ENCODE data around the gene TRUB2. TPM values are rescaled to one million over a fixed set of nuclear protein-coding genes. Genes with fewer than 3 reads are reported as not detected.

The TRUB2 gene
- total and polyA plus RNA-seq, 2 donors (not counting 3 experiments of a cell fraction or from before 2014, with no cell fraction given): 21.1 to 39.3 TPM

DNA sequence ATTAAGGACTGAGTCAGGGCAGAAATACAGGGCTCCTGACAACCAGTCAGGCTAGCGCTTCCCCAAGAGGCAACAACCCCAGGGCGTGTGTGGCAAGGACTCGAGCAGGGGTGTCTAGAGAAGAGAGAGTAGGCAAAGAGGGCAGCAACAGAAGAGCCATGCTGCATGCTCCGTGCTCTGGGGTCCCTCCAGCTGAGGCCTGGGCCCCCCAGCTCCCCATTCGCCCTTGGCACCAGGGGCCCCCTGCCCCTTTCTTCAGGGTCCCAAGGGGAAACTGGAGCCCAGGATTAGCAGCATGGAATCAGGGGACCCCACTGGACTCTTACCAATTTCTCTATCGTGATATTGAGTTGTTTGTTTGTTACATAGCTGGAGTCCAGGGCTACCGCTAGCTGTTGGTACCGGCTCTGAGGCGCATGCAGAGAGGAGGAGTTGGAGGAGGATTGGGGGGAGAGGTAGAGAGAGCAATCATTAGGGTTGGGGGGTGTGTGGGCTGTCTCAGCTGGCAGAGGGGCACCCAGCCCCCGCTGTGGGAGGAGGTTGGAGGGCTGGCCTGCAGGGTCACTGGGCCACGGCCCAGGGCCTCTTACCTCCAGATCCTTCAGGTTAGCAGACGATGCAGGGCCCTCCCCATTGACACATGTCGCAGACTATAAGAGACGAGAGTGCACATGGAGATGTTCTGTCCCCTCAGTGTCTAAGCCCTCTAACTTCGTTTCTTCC lies 55.2 kb downstream of the TRUB2 start:
- intact Hi-C loops (cut with micrococcal nuclease) (no loop called here), dilution Hi-C loops (cut with MboI; ENCODE audit: extremely low pct_ligation_motif_present, low sequenced_read_pairs) (no loop called here)
- no peaks in the 10 kb centered on the region for H3K9me1 ChIP-seq (replicated peaks; ENCODE audit: control insufficient read depth, extremely low read depth, insufficient read depth, low read length)
- H3K27ac ChIP-seq (ENCODE audit: insufficient read depth, low read depth, low read length): no peak overlapping the region
- no peaks in the 10 kb centered on the region for H4K20me1 ChIP-seq (replicated peaks; ENCODE audit: control insufficient read depth, extremely low read depth, insufficient read depth, low read length)
- FAIRE-seq (no peak), DNase-seq (ENCODE audit: low read depth, low spot score) (no peak)
- no peak overlapping the region for H3K9ac ChIP-seq (replicated peaks; ENCODE audit: extremely low read depth, insufficient read depth, low read length)
- H3K27me3 ChIP-seq (ENCODE audit: control insufficient read depth in 2 of 2, insufficient read depth in 2 of 2, low read length in 2 of 2): no peaks in the 10 kb centered on the region
- H3K4me3 ChIP-seq (replicated peaks in 1 of 3; ENCODE audit: insufficient read depth in 1 of 3, low read depth in 1 of 3, low read length in 3 of 3): no peak overlapping the region
- H3K79me2 ChIP-seq (ENCODE audit: control insufficient read depth, insufficient read depth, low read length): no peaks in the 10 kb centered on the region
- H3K4me2 ChIP-seq (ENCODE audit: insufficient read depth, low read length): no peak overlapping the region
- TF ChIP-seq MAX (IDR thresholded peaks at IDR 0.05; ENCODE audit: insufficient read depth, insufficient read length): no peak
- CTCF ChIA-PET: interaction anchor here (0.7 kb wide), 1 partner anchor 12 kb away, joined by 4 read pairs; no protein-coding TSS in a partner anchor
- no peak overlapping the region for H2AFZ ChIP-seq (ENCODE audit: low read depth, low read length)
- H3K36me3 ChIP-seq (ENCODE audit: control insufficient read depth in 2 of 2, extremely low read depth in 1 of 2, insufficient read depth in 2 of 2, low read length in 2 of 2): peaks cover 6 to 47% of the 10 kb centered on the region in 2 experiments
- POLR2A ChIA-PET: no interaction called here
- no peaks in the 10 kb centered on the region for H3K9me3 ChIP-seq (replicated peaks; ENCODE audit: control insufficient read depth, insufficient read depth, low read length)
- BruUV-seq (replicated peaks): no TSS peak
- H3K4me1 ChIP-seq (ENCODE audit: control insufficient read depth, extremely low read depth, insufficient read depth, low read length): no peaks in the 10 kb centered on the region

- Histone ChIP-seq H2AFZ (ENCODE audit: low read depth, low read length) (no peak overlapping the region), H3K27ac (ENCODE audit: insufficient read depth, low read depth, low read length) (no peak overlapping the region), H3K9me3 (replicated peaks; ENCODE audit: control insufficient read depth, insufficient read depth, low read length) (no peaks in the 10 kb centered on the region), H3K4me1 (ENCODE audit: control insufficient read depth, extremely low read depth, insufficient read depth, low read length) (no peaks in the 10 kb centered on the region), H3K9me1 (replicated peaks; ENCODE audit: control insufficient read depth, extremely low read depth, insufficient read depth, low read length) (no peaks in the 10 kb centered on the region), H3K4me2 (ENCODE audit: insufficient read depth, low read length) (no peak overlapping the region), H3K36me3 (ENCODE audit: control insufficient read depth in 2 of 2, extremely low read depth in 1 of 2, insufficient read depth in 2 of 2, low read length in 2 of 2) (peaks cover 6 to 57% of the 10 kb centered on the region in 2 experiments), H3K9ac (replicated peaks; ENCODE audit: extremely low read depth, insufficient read depth, low read length) (no peak overlapping the region), H4K20me1 (replicated peaks; ENCODE audit: control insufficient read depth, extremely low read depth, insufficient read depth, low read length) (no peaks in the 10 kb centered on the region), H3K27me3 (ENCODE audit: control insufficient read depth in 2 of 2, insufficient read depth in 2 of 2, low read length in 2 of 2) (no peaks in the 10 kb centered on the region), H3K79me2 (ENCODE audit: control insufficient read depth, insufficient read depth, low read length) (no peaks in the 10 kb centered on the region), H3K4me3 (replicated peaks in 1 of 3; ENCODE audit: insufficient read depth in 1 of 3, low read depth in 1 of 3, low read length in 3 of 3) (no peak overlapping the region)
- FAIRE-seq (no peak), DNase-seq (ENCODE audit: low read depth, low spot score) (no peak)
- no TSS peak for BruUV-seq (replicated peaks)
- no peak for TF ChIP-seq MAX (IDR thresholded peaks at IDR 0.05; ENCODE audit: insufficient read depth, insufficient read length)
- ChIA-PET POLR2A (no interaction called here), CTCF (interaction anchor here (1.8 kb wide), 1 partner anchor 10 kb away, joined by 6 read pairs; no protein-coding TSS in a partner anchor)
- dilution Hi-C loops (cut with MboI; ENCODE audit: extremely low pct_ligation_motif_present, low sequenced_read_pairs) (no loop called here), intact Hi-C loops (cut with micrococcal nuclease) (no loop called here)
Measured at GRCh38 chr9:128265348-128265847, 56.8 kb downstream of the TRUB2 start.

All from endothelial cell of umbilical vein (primary cell).